ENCODE measurements around the gene CAP1. TPM values are rescaled to one million over a fixed set of nuclear protein-coding genes. Genes with fewer than 3 reads are reported as not detected.

The CAP1 gene
- total and polyA plus RNA-seq, 9 of the 15 experiments (the other 6 are each of a cell fraction or from before 2014, with no cell fraction given), result 230 to 658 (median 281) TPM

DNA sequence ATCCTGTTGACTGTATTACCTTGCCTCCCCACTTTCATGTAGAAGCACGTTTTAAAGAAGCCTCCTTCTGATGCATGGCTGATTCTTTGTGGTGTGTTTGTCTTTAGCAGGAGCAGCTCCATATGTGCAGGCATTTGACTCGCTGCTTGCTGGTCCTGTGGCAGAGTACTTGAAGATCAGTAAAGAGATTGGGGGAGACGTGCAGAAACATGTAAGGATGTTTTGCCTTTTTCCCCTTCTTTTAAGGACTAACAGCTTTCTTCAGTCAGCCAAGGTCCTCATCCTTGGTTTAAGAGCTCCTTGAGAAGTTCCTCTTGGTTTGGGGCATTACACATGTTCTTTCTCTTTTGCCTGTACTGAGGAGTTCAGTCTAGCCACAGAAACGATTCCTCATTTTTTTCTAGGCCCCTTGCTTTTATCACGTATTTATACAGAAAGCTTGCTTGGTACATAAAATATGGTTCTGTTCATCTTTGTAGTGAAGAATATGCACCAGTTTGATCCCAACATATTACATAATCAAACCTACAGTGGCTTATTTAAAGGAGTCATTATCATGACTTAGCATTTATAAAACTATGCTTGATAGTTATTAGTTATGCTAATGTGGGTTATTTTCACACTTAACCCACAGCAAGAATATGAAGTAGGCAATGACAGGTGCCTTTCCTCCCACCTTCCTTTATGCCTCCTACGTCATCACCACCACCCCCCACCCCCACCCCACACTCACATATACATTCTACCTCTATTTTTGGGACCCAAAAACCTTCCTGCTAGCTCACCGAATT, 19.6 kb downstream of the CAP1 start (continued):
- TF ChIP-seq, protein P1, sequence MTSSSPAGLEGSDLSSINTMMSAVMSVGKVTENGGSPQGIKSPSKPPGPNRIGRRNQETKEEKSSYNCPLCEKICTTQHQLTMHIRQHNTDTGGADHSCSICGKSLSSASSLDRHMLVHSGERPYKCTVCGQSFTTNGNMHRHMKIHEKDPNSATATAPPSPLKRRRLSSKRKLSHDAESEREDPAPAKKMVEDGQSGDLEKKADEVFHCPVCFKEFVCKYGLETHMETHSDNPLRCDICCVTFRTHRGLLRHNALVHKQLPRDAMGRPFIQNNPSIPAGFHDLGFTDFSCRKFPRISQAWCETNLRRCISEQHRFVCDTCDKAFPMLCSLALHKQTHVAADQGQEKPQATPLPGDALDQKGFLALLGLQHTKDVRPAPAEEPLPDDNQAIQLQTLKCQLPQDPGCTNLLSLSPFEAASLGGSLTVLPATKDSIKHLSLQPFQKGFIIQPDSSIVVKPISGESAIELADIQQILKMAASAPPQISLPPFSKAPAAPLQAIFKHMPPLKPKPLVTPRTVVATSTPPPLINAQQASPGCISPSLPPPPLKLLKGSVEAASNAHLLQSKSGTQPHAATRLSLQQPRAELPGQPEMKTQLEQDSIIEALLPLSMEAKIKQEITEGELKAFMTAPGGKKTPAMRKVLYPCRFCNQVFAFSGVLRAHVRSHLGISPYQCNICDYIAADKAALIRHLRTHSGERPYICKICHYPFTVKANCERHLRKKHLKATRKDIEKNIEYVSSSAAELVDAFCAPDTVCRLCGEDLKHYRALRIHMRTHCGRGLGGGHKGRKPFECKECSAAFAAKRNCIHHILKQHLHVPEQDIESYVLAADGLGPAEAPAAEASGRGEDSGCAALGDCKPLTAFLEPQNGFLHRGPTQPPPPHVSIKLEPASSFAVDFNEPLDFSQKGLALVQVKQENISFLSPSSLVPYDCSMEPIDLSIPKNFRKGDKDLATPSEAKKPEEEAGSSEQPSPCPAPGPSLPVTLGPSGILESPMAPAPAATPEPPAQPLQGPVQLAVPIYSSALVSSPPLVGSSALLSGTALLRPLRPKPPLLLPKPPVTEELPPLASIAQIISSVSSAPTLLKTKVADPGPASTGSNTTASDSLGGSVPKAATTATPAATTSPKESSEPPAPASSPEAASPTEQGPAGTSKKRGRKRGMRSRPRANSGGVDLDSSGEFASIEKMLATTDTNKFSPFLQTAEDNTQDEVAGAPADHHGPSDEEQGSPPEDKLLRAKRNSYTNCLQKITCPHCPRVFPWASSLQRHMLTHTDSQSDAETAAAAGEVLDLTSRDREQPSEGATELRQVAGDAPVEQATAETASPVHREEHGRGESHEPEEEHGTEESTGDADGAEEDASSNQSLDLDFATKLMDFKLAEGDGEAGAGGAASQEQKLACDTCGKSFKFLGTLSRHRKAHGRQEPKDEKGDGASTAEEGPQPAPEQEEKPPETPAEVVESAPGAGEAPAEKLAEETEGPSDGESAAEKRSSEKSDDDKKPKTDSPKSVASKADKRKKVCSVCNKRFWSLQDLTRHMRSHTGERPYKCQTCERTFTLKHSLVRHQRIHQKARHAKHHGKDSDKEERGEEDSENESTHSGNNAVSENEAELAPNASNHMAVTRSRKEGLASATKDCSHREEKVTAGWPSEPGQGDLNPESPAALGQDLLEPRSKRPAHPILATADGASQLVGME (CRISPR knock-in tag; IDR thresholded peaks at IDR 0.05), result peak; percentile 97
- TF ChIP-seq GTF2A2 (tag; IDR thresholded peaks at IDR 0.05), result peak; percentile 81; the same call in 1 of the 2 replicates
- 0 out of 2 replicates have a peak, but pooled peaks have one; percentile 23 for TF ChIP-seq KDM2B (CRISPR knock-in tag; IDR thresholded peaks at IDR 0.05)
- TF ChIP-seq BACH1 (tag; IDR thresholded peaks at IDR 0.05), result peak; percentile 96
- TF ChIP-seq, protein P2, sequence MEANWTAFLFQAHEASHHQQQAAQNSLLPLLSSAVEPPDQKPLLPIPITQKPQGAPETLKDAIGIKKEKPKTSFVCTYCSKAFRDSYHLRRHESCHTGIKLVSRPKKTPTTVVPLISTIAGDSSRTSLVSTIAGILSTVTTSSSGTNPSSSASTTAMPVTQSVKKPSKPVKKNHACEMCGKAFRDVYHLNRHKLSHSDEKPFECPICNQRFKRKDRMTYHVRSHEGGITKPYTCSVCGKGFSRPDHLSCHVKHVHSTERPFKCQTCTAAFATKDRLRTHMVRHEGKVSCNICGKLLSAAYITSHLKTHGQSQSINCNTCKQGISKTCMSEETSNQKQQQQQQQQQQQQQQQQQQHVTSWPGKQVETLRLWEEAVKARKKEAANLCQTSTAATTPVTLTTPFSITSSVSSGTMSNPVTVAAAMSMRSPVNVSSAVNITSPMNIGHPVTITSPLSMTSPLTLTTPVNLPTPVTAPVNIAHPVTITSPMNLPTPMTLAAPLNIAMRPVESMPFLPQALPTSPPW (CRISPR knock-in tag; IDR thresholded peaks at IDR 0.05), result peak; percentile 19; the same call in 1 of the 2 replicates
- peak; percentile 82 for TF ChIP-seq BCL6 (CRISPR knock-in tag; IDR thresholded peaks at IDR 0.05)
- TF ChIP-seq HMG20A (CRISPR knock-in tag; conservative IDR thresholded peaks at IDR 0.05), result peak; percentile 59; the same call in 1 of the 2 replicates
- TF ChIP-seq MAZ (CRISPR knock-in tag; conservative IDR thresholded peaks at IDR 0.05 in 1 of 2, IDR thresholded peaks at IDR 0.05 in 1 of 2), result peak; percentile 24 to 87; a peak in 2 of 4 replicates
- TF ChIP-seq, protein P3, sequence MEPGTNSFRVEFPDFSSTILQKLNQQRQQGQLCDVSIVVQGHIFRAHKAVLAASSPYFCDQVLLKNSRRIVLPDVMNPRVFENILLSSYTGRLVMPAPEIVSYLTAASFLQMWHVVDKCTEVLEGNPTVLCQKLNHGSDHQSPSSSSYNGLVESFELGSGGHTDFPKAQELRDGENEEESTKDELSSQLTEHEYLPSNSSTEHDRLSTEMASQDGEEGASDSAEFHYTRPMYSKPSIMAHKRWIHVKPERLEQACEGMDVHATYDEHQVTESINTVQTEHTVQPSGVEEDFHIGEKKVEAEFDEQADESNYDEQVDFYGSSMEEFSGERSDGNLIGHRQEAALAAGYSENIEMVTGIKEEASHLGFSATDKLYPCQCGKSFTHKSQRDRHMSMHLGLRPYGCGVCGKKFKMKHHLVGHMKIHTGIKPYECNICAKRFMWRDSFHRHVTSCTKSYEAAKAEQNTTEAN (CRISPR knock-in tag; IDR thresholded peaks at IDR 0.05), result no peak
- 0 out of 2 replicates have a peak, but pooled peaks have one; percentile 13 for TF ChIP-seq ETV5 (CRISPR knock-in tag; IDR thresholded peaks at IDR 0.05; ENCODE audit: low read depth)
- peak; percentile 67; the same call in 1 of the 2 replicates for TF ChIP-seq ZNF197 (CRISPR knock-in tag; IDR thresholded peaks at IDR 0.05; ENCODE audit: low read depth)
- TF ChIP-seq NFIX (CRISPR knock-in tag; IDR thresholded peaks at IDR 0.05; ENCODE audit: low read depth), result peak; percentile 8; the same call in 1 of the 2 replicates
- peak; percentile 67 for TF ChIP-seq ZNF75A (CRISPR knock-in tag; IDR thresholded peaks at IDR 0.05)
- no peak for TF ChIP-seq CSDE1 (IDR thresholded peaks at IDR 0.05)
- peak; percentile 54; the same call in 1 of the 2 replicates for TF ChIP-seq ZNF224 (CRISPR knock-in tag; IDR thresholded peaks at IDR 0.05)
- TF ChIP-seq, protein P4, sequence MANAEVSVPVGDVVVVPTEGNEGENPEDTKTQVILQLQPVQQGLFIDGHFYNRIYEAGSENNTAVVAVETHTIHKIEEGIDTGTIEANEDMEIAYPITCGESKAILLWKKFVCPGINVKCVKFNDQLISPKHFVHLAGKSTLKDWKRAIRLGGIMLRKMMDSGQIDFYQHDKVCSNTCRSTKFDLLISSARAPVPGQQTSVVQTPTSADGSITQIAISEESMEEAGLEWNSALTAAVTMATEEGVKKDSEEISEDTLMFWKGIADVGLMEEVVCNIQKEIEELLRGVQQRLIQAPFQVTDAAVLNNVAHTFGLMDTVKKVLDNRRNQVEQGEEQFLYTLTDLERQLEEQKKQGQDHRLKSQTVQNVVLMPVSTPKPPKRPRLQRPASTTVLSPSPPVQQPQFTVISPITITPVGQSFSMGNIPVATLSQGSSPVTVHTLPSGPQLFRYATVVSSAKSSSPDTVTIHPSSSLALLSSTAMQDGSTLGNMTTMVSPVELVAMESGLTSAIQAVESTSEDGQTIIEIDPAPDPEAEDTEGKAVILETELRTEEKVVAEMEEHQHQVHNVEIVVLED (CRISPR knock-in tag; IDR thresholded peaks at IDR 0.05), result peak; percentile 38; the same call in 1 of the 2 replicates
